ENCODE measurements around the gene DIS3L2.

The DIS3L2 gene

DNA sequence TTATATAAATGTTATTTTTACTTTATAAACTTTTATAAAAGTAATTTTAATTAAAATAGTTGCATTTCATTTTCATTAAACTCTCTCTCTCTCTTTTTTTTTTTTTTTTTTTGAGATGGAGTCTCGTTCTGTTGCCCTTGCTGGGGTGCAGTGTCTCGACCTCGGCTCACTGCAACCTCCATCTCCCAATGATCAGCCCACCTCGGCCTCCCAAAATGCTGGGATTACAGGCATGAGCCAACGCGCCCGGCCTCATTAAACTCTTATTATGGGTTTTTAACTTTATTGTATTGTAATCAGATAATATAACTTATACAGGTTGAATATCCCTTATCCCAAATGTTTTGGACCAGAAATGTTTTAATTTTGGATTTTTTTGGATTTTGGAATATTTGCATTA, 24.5 kb upstream of the DIS3L2 start:
- TF ChIP-seq, protein P1, sequence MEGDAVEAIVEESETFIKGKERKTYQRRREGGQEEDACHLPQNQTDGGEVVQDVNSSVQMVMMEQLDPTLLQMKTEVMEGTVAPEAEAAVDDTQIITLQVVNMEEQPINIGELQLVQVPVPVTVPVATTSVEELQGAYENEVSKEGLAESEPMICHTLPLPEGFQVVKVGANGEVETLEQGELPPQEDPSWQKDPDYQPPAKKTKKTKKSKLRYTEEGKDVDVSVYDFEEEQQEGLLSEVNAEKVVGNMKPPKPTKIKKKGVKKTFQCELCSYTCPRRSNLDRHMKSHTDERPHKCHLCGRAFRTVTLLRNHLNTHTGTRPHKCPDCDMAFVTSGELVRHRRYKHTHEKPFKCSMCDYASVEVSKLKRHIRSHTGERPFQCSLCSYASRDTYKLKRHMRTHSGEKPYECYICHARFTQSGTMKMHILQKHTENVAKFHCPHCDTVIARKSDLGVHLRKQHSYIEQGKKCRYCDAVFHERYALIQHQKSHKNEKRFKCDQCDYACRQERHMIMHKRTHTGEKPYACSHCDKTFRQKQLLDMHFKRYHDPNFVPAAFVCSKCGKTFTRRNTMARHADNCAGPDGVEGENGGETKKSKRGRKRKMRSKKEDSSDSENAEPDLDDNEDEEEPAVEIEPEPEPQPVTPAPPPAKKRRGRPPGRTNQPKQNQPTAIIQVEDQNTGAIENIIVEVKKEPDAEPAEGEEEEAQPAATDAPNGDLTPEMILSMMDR (IDR thresholded peaks at IDR 0.05): no peak

DNA sequence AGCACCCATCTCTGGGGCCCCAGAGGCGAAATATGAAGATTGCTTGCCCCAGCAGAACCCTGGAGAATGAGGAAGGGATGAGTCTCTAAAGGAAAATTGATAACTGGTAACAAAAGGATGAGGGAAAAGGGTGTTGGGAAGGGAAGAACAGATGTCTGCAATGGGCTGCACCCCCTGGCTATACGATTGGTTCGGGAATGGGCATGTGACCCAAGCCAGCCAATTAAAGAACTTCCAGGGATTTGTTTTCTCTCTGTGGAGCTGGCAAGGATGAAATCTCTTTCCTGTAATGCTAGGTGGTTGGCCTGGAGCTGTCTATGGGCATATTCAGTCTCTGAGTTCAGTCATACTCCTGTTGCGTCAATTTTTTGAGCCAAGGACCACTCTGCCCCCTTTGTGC, 22.5 kb upstream of the DIS3L2 start:
- TF ChIP-seq, protein P1 (IDR thresholded peaks at IDR 0.05): no peak

DNA sequence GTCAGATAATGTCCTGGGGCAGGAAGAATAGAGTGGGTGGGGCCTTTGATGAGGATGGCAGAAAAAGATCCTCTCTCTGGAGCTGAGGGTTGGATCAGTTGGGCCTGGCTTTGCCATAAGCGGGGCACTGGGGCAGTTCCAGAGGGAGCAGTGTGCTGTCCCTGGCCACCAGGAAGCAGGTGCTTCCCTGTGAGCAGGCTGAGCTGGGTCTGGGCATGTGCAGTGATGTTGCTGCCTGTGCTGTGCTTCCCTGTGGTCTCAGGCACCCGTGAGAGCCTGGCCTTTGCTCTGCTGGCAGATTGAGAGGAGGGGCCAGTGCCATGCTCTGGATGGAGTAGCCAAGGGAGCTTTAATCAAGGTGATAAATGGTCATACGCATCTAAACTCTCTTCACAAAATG, 20.7 kb upstream of the DIS3L2 start:
- TF ChIP-seq, protein P1 (IDR thresholded peaks at IDR 0.05): no peak

DNA sequence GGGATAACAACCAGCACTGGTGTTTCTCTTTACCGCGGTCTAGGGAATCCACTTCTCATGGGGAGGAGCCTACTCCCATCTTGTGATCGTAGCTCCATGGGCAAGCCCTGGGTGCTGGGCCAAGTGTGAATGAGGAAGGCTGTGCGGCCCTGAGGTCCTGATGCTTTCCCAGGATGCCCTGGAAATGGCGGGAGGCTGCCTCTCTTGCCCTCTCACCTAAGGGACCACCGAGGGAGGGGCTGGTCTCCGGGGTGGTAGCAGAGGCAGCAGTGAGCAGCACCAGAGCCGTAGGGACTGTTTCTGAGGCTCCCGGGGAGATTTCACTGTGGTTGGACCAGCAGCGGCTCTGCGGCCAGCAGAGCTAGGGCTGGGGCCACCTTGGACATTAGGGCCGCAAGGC, 19.8 kb upstream of the DIS3L2 start:
- TF ChIP-seq, protein P1 (IDR thresholded peaks at IDR 0.05): no peak

DNA sequence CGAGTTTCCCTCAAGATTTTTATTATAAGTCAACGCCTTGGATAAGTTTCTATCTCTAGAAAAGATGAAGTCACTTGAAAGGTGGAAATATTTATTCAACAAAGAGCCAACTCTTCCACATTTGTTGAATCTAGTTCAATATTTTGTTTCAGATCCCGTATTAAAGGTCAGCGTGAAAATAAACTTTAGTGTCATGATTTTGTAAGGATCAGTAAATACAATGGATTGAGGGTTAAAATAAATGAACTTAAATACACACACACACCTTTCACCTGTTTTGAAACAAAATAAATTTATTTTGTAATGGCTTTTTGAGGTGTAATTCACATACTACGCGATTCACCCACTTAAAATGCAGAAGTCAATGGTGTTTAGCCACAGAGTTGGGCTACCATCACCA, 19.3 kb upstream of the DIS3L2 start:
- TF ChIP-seq, protein P1 (IDR thresholded peaks at IDR 0.05): no peak

DNA sequence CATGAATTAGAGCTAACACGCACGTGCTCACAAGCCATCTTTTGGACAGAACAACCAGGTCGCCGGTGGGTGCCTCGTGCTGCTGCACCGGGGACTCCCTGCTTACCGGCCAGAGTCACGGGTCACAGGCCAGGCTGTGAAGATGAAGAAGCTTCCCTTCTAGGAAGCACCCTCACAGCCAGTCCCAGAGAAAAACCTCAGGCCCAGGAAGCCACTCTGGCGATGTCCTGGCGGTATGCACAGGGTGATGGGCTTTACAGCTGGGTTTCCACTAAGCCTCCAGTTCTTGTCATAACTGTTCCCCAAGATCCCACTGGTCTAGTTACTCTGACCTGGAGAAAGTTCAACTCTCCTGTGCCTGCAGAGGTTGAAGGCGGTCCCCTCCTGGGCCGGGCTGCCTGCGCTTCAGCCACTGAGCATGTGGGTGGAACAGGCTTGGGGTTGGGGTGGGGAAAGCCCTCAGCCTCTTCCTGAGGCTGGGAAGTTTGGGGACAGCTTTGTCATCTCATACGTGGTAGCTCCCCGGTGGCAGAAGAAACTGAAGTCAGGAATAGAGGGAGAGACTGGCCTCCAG, 15.2 kb upstream of the DIS3L2 start:
- TF ChIP-seq, protein P1 (IDR thresholded peaks at IDR 0.05): no peak

DNA sequence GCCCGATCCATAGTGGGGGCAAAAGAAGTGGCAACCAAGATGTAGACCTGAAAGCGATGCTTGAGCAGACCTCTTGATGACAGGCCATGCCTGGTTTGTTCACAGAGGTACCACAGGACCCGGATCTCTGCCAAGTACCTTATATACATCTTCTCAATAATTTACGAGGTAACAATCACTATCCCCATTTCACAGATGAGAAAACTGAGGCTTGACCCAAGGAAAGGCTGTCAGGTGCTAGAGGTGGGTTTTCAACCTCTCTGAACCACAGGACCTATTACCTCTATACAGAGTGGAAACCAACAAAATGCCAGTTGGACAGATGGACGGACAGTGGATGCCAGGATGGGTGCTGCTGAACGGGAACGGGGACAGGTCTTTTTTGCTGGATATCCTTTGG, 13.8 kb upstream of the DIS3L2 start:
- TF ChIP-seq, protein P1 (IDR thresholded peaks at IDR 0.05): no peak

DNA sequence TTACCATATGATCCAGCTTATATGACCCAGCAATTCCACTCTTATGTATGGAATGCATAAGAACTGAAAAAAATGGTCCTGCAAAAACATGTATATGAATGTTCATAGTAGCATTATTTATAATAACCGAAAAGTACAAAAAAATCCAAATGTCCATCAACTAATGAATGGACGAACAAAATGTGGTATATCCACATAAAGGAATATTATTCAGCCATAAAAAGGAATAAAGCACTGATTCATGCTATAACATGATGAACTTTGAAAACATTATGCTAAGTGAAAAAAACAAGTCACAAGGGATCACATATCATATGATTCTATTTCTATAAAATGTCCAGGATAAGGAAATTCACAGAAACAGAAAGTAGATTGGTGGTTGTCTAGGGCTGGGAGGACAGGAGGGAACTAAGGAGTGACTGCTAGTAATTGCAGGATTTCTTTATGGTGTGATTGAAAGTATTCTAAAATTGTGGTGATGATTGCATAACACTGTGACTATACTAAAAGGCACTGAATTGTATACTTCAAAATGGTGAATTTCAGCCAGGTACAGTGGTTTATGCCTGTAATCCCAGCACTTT, 10.0 kb upstream of the DIS3L2 start:
- TF ChIP-seq, protein P1 (IDR thresholded peaks at IDR 0.05): no peak
